Measurements from ENCODE around the gene TMEM168. TPM values are rescaled to one million over a fixed set of nuclear protein-coding genes. Genes with fewer than 3 reads are reported as not detected.
"Not testable (repeated sequence)": the region's sequence is repeated elsewhere in the genome, so short reads cannot be mapped to it uniquely, and the experiment has no call there.

Gene TMEM168
- total and polyA plus RNA-seq, 12 donors, result 5.1 to 32.0 (median 20.7) TPM

GRCh38 chr7:112739436-112740180, 50.6 kb downstream of the TMEM168 start:
- no peaks in the 10 kb centered on the region for H3K27me3 ChIP-seq
- H3K36me3 ChIP-seq (replicated peaks in 1 of 2), result no peaks in the 10 kb centered on the region
- intact Hi-C loops (cut with DNase I), result no loop called here
- peaks cover 0 to under 1% (median 0%) of the 10 kb centered on the region in 3 donors for H3K9me3 ChIP-seq (replicated peaks in 1 of 3)
- H3K4me1 ChIP-seq (replicated peaks in 1 of 2), result no peaks in the 10 kb centered on the region
- H3K27ac ChIP-seq, result no peak overlapping the region
- TF ChIP-seq CTCF (IDR thresholded peaks at IDR 0.05), result no peak
- TF ChIP-seq POLR2A (IDR thresholded peaks at IDR 0.05), result no peak
- no peak overlapping the region for H3K4me3 ChIP-seq
- no peak for DNase-seq
- WGBS, 4 donors, result 79 to 94% (median 82%) methylated on average over 2 to 3 of the region's 3 CpGs

GRCh38 chr7:112735261-112735660, 54.9 kb downstream of the TMEM168 start:
- H3K4me1 ChIP-seq (replicated peaks in 1 of 2), result no peaks in the 10 kb centered on the region
- WGBS, 4 donors, result 84 to 96% (median 87%) methylated on average over 1 of the region's 1 CpG
- DNase-seq, result no peak
- no peak overlapping the region for H3K4me3 ChIP-seq
- TF ChIP-seq CTCF (IDR thresholded peaks at IDR 0.05), result no peak
- no peak for TF ChIP-seq POLR2A (IDR thresholded peaks at IDR 0.05)
- no peak overlapping the region for H3K27ac ChIP-seq
- no peaks in the 10 kb centered on the region for H3K27me3 ChIP-seq
- H3K9me3 ChIP-seq (replicated peaks in 1 of 3), result peaks cover 0 to 9% (median 0%) of the 10 kb centered on the region in 3 donors
- no peaks in the 10 kb centered on the region for H3K36me3 ChIP-seq (replicated peaks in 1 of 2)
- intact Hi-C loops (cut with DNase I), result no loop called here

GRCh38 chr7:112731324-112731723, 58.9 kb downstream of the TMEM168 start:
- not testable (repeated sequence) for H3K27ac ChIP-seq
- 86 to 93% (median 88%) methylated on average over 2 of the region's 2 CpGs for WGBS, 4 donors
- peaks cover 0 to 26% (median 4%) of the 10 kb centered on the region in 3 donors for H3K9me3 ChIP-seq (replicated peaks in 1 of 3)

GRCh38 chr7:112726076-112726475, 64.1 kb downstream of the TMEM168 start:
- 61 to 64% (median 62%) methylated on average over 3 of the region's 3 CpGs for WGBS, 4 donors
- no peak for DNase-seq
- TF ChIP-seq CTCF (IDR thresholded peaks at IDR 0.05) (no peak), POLR2A (IDR thresholded peaks at IDR 0.05) (no peak)
- H3K27me3 ChIP-seq, result no peaks in the 10 kb centered on the region
- no peak overlapping the region for H3K27ac ChIP-seq
- intact Hi-C loops (cut with DNase I), result no loop called here
- H3K36me3 ChIP-seq (replicated peaks in 1 of 2), result no peaks in the 10 kb centered on the region
- H3K4me1 ChIP-seq (replicated peaks in 1 of 2), result no peaks in the 10 kb centered on the region
- peaks cover 0 to 17% (median 4%) of the 10 kb centered on the region in 3 donors for H3K9me3 ChIP-seq (replicated peaks in 1 of 3)
- H3K4me3 ChIP-seq, result no peak overlapping the region

More at GRCh38 chr7:112731324-112731723, 58.9 kb downstream of the TMEM168 start:
- intact Hi-C loops (cut with DNase I); H3K36me3 ChIP-seq (replicated peaks in 1 of 2); DNase-seq; H3K4me1 ChIP-seq (replicated peaks in 1 of 2); H3K27me3 ChIP-seq; H3K4me3 ChIP-seq: not testable (repeated sequence)

GRCh38 chr7:112723416-112723815, 66.8 kb downstream of the TMEM168 start:
- DNase-seq, result no peak
- Histone ChIP-seq H3K27ac (no peak overlapping the region), H3K36me3 (replicated peaks in 1 of 2) (no peaks in the 10 kb centered on the region), H3K27me3 (no peaks in the 10 kb centered on the region), H3K4me3 (no peak overlapping the region), H3K4me1 (replicated peaks in 1 of 2) (no peaks in the 10 kb centered on the region), H3K9me3 (replicated peaks in 1 of 3) (peaks cover 0 to 9% (median 4%) of the 10 kb centered on the region in 3 donors)
- intact Hi-C loops (cut with DNase I), result no loop called here
- TF ChIP-seq CTCF (IDR thresholded peaks at IDR 0.05) (no peak), POLR2A (IDR thresholded peaks at IDR 0.05) (no peak)
- WGBS, 4 donors, result 67 to 74% (median 72%) methylated on average over 4 of the region's 4 CpGs
